ENCODE data around the gene NSF.

The NSF gene

DNA sequence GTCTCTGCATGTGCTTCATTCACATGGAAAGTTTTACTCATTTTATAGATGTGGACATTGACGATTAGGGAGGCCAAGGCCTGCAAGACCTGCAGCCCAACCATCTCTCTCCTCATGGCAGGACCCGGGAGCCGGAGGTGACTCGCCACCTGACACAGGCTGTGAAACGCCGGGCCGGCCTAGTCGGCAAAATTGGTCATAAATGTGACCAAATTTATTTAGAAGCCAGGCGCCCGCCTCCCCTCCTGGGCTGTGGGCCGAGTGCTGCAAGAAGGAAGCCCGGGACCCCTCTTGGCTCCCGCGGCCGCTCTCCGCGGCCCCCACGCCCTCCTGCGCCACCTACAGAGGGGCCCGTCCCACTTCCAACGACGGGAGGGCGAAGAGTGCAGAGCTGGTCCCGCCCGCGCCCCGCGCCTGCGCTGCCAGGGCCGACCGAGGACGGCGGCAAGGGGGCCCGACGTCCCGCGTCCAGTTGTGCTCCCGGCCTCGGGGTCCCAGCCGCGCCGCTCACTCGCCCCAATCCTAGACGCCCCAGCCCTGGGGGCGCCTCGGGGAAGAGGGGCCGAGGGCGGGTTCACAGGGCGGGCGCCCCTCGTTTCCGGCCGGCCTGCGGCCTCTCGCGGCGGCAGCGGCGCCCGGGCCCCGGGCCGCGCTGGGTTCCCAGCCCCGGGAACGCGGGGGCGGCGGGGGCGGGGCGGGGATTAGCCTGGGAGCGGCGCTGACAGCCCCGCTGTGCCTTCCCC lies 180.5 kb downstream of the NSF start:
- no peak for TF ChIP-seq CTCF (IDR thresholded peaks at IDR 0.05; ENCODE audit: control insufficient read depth, extremely low read depth, insufficient read depth)
- DNase-seq (ENCODE audit: low read depth): no peak

GRCh38 chr17:46771561-46772474 lies 181.3 kb downstream of the NSF start:
- no peak for TF ChIP-seq CTCF (IDR thresholded peaks at IDR 0.05; ENCODE audit: control insufficient read depth, extremely low read depth, insufficient read depth)
- peak overlapping the region; percentile 54 for H3K4me3 ChIP-seq (ENCODE audit: low read depth, low read length)
- DNase-seq (ENCODE audit: low read depth): no peak

More for the DNA sequence above, 180.5 kb downstream of the NSF start:
- H3K4me3 ChIP-seq (ENCODE audit: low read depth, low read length): 0 out of 2 replicates have a peak overlapping the region, but pooled peaks have one; percentile 13

DNA sequence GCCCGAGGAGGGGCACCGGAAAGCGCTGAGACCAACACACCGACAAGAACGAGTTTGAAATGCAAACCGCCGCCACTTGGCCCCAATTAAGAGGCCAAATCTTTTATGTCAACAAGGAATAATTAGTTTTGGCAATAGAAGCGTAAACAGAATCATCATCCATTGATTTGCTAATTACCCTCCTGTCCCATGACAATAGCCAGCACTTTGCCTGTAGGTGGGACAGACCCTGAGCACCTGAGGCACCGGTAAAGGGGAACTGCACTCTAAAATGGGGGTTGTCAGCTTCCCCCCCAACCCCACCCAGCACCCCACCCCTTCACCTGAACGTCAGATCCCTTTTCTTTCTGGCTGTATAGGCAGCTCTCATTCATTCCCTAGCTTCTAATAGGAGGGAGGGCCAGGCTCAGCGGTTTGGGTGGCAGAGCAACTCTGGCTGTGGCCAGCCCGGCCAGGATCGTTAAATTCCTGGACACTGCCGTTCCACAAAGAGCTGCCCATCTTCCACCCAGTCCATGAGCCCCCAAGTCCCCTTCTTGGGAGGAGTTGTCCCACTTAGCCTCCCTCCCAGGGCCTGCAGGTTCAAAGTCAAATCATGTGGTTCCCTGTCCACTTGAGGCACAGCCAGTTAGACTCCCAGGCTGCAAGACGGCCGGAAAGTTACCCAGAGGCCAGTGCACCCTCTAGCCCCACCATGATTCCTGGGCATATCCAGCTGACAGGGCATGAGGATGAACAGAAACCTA lies 182.2 kb downstream of the NSF start:
- no peak for DNase-seq (ENCODE audit: low read depth)
- peak overlapping the region; percentile 54 for H3K4me3 ChIP-seq (ENCODE audit: low read depth, low read length)
- TF ChIP-seq CTCF (IDR thresholded peaks at IDR 0.05; ENCODE audit: control insufficient read depth, extremely low read depth, insufficient read depth): no peak

DNA sequence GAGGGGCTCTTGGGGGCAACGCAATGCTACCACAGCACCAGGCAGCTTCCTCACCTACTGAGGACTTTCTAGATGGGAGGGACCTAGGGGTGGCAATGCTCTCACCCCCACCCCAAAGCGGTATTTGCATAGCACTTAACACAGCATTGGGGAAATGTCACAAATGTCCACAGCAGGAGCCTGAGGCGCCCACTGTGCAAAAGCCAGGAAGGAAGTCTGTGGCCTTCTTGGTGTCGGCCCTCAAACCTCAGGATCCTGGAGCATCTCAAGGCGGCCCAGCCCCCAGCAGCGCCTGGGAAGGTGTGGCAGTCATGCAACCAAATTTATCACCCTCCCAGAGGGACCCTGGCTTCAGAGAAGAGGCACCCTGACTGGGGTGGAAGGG lies 182.7 kb downstream of the NSF start:
- TF ChIP-seq CTCF (IDR thresholded peaks at IDR 0.05; ENCODE audit: control insufficient read depth, extremely low read depth, insufficient read depth): no peak
- H3K4me3 ChIP-seq (ENCODE audit: low read depth, low read length): no peak overlapping the region
- no peak for DNase-seq (ENCODE audit: low read depth)

- no peak for DNase-seq (ENCODE audit: low read depth)
- TF ChIP-seq CTCF (IDR thresholded peaks at IDR 0.05; ENCODE audit: control insufficient read depth, extremely low read depth, insufficient read depth): no peak
Observed at GRCh38 chr17:46773676-46774075, 183.2 kb downstream of the NSF start.

GRCh38 chr17:46774108-46774737 lies 183.8 kb downstream of the NSF start:
- H3K4me3 ChIP-seq (ENCODE audit: low read depth, low read length): no peak overlapping the region
- no peak for DNase-seq (ENCODE audit: low read depth)
- TF ChIP-seq CTCF (IDR thresholded peaks at IDR 0.05; ENCODE audit: control insufficient read depth, extremely low read depth, insufficient read depth): no peak

More at GRCh38 chr17:46773676-46774075, 183.2 kb downstream of the NSF start:
- no peak overlapping the region for H3K4me3 ChIP-seq (ENCODE audit: low read depth, low read length)
